ENCODE measurements around the gene BCR.

- TF ChIP-seq CTCF (IDR thresholded peaks at IDR 0.05) (no peak), POLR2A (IDR thresholded peaks at IDR 0.05) (no peak), POLR2AphosphoS5 (IDR thresholded peaks at IDR 0.05) (no peak)
Observed at GRCh38 chr22:23274891-23275694, 94.8 kb downstream of the BCR start.

Data from upper lobe of left lung (tissue), 4 donors.